HG03103 (cell line): ENCODE results near the gene GPHN.
"Not testable (repeated sequence)": the region's sequence is repeated elsewhere in the genome, so short reads cannot be mapped to it uniquely, and the experiment has no call there.

Experiments
- ATAC-seq: cut with Tn5 transposase; IDR thresholded peaks from one replicate; pipeline ENCODE4 v1.9.1; 2021; ENCODE audit warnings: low read depth; ENCODE audit not compliant: unreplicated experiment

Gene GPHN

GRCh38 chr14:66650491-66650911 lies 142.6 kb downstream of the GPHN start:
- no peak for ATAC-seq

GRCh38 chr14:66651536-66652220 lies 143.7 kb downstream of the GPHN start:
- ATAC-seq = no peak

GRCh38 chr14:66652525-66653106 lies 144.7 kb downstream of the GPHN start:
- ATAC-seq = no peak

GRCh38 chr14:66657780-66658179 lies 149.8 kb downstream of the GPHN start:
- no peak for ATAC-seq

- no peak for ATAC-seq
These were observed 154.4 kb downstream of the GPHN start for GRCh38 chr14:66662374-66662773.

GRCh38 chr14:66677780-66678179 lies 169.8 kb downstream of the GPHN start:
- no peak for ATAC-seq

- ATAC-seq = no peak
These were observed 172.3 kb downstream of the GPHN start for GRCh38 chr14:66680216-66680615.

GRCh38 chr14:66696326-66696725 lies 188.4 kb downstream of the GPHN start:
- ATAC-seq = no peak

- no peak for ATAC-seq
These were observed 190.6 kb downstream of the GPHN start for GRCh38 chr14:66698503-66698902.

GRCh38 chr14:66701813-66702212 lies 193.9 kb downstream of the GPHN start:
- no peak for ATAC-seq

GRCh38 chr14:66708267-66708666 lies 200.3 kb downstream of the GPHN start:
- ATAC-seq = no peak

GRCh38 chr14:66709291-66709690 lies 201.3 kb downstream of the GPHN start:
- ATAC-seq = no peak

- not testable (repeated sequence) for ATAC-seq
These were observed 206.3 kb downstream of the GPHN start for GRCh38 chr14:66714291-66714690.

GRCh38 chr14:66715313-66715712 lies 207.4 kb downstream of the GPHN start:
- not testable (repeated sequence) for ATAC-seq

- ATAC-seq = no peak
These were observed 208.3 kb downstream of the GPHN start for GRCh38 chr14:66716227-66716626.

GRCh38 chr14:66717561-66718140 lies 209.7 kb downstream of the GPHN start:
- ATAC-seq = no peak

- no peak for ATAC-seq
These were observed 217.0 kb downstream of the GPHN start for GRCh38 chr14:66724996-66725395.

- ATAC-seq = not testable (repeated sequence)
These were observed 223.4 kb downstream of the GPHN start for GRCh38 chr14:66731298-66731697.

GRCh38 chr14:66735853-66736252 lies 227.9 kb downstream of the GPHN start:
- ATAC-seq = no peak

- ATAC-seq = no peak
These were observed 231.9 kb downstream of the GPHN start for GRCh38 chr14:66739826-66740225.

- no peak for ATAC-seq
These were observed 237.1 kb downstream of the GPHN start for GRCh38 chr14:66745078-66745477.
